ENCODE results near the gene AP4M1.
A peak's percentile ranks its signal among the peaks of the same experiment; 100 is the strongest.

Gene AP4M1, protein sequence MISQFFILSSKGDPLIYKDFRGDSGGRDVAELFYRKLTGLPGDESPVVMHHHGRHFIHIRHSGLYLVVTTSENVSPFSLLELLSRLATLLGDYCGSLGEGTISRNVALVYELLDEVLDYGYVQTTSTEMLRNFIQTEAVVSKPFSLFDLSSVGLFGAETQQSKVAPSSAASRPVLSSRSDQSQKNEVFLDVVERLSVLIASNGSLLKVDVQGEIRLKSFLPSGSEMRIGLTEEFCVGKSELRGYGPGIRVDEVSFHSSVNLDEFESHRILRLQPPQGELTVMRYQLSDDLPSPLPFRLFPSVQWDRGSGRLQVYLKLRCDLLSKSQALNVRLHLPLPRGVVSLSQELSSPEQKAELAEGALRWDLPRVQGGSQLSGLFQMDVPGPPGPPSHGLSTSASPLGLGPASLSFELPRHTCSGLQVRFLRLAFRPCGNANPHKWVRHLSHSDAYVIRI

DNA sequence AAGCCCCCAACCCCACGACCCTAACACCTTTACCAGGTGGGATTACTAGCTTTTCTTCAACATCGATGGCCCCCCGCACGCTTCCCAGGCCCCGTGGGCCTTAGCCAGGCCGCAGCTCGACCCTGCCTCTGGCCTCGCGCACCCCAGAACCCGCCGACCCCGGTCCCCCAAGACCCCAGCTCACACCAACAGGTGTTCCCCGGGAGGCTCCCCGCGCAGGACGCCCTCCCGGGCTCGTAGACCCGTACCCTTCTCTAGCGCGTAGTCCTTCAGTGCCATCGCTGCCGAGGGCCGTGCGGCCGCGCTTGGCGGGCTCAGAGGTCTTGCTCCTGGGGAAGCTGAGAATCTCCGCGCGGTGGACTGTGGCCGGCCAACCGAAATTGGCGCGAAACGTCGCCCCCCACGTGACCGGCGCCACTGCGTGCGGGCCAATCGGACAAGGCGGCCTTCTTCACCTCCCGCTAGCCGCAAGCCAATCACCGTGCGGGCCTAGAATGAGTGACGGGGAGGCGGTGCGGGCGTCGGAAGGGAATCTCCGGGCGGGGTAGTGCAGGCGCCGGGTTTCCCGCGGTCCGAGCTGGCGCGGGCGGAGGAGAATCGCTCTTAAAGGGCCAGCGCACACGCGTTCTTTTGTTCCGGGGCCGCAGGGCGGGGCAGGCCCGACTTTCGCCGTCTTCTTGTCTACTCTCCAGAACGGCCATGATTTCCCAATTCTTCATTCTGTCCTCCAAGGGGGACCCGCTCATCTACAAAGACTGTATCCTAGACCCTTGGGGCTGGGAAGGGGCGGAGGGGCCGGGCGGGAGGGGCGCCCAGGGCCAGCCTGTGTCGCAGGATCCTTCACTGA lies at the start of gene AP4M1, which contains the start of gene MCM7:
Gene AP4M1, plus strand, starts transcription at position 628 of the 847 bp plus-strand sequence. Its CDS starts 72 bp downstream, at position 700.
Gene MCM7, minus strand, starts transcription at position 382 of the 847 bp plus-strand sequence. Its CDS starts 103 bp downstream, at position 279.
- DNase-seq: peak; percentile 99

- DNase-seq: peak; percentile 70
Observed at GRCh38 chr7:100053215-100053614, 48.2 kb upstream of the AP4M1 start.

DNA sequence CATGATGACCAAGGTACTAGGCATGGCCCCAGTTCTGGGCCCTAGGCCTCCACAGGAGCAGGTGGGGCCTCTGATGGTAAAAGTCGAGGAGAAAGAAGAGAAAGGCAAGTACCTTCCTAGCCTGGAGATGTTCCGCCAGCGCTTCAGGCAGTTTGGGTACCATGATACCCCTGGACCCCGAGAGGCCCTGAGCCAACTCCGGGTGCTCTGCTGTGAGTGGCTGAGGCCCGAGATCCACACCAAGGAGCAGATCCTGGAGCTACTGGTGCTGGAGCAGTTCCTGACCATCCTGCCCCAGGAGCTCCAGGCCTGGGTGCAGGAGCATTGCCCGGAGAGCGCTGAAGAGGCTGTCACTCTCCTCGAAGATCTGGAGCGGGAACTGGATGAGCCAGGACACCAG lies 44.4 kb upstream of the AP4M1 start:
- DNase-seq: no peak

DNA sequence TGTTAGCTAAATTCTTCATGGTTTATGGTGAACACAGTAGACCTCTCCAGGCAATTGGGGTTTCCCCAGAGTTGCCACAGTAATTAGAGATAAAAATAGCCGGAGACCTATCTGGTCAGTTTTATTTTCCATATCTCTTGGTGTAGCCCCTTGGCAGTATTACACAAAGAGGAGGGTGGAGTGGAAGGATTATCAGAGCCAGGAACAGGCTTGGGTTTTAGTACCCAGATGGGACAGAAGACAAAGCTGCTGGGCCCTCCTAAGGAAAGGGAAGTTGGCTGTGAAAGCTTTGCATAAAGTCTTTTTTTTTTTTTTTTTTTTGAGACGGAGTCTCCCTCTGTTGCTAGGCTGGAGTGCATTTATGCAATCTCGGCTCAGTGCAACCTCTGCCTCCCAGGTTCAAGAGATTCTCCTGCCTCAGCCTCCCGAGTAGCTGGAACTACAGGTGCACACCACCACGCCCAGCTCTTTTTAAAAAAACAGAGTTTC lies 42.1 kb upstream of the AP4M1 start:
- DNase-seq: no peak

GRCh38 chr7:100061518-100062193 lies 39.8 kb upstream of the AP4M1 start:
- no peak for DNase-seq

GRCh38 chr7:100063376-100063775 lies 38.1 kb upstream of the AP4M1 start:
- DNase-seq: no peak

- no peak for DNase-seq
Observed at GRCh38 chr7:100064162-100064561, 37.3 kb upstream of the AP4M1 start.

GRCh38 chr7:100065452-100066186 lies 35.8 kb upstream of the AP4M1 start:
- DNase-seq: no peak

DNA sequence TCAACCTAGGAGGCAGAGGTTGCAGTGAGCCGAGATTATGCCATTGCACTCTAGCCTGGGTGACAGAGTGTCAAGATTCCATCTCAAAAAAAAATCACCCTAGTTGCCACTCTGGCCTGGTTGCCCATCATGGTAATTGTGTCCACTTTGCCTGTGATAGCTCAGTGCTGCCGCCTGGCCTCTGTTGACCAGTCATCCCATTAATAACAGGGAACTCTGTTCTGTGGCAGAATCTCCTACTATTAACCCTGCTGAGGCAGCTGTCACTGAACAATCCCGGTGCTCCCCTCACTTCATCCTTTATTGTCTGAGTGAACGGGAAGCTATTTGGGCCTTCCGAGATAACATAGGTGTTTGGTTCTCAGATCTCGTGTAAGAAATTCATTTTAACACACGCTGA lies 34.5 kb upstream of the AP4M1 start:
- DNase-seq: peak; percentile 27

DNA sequence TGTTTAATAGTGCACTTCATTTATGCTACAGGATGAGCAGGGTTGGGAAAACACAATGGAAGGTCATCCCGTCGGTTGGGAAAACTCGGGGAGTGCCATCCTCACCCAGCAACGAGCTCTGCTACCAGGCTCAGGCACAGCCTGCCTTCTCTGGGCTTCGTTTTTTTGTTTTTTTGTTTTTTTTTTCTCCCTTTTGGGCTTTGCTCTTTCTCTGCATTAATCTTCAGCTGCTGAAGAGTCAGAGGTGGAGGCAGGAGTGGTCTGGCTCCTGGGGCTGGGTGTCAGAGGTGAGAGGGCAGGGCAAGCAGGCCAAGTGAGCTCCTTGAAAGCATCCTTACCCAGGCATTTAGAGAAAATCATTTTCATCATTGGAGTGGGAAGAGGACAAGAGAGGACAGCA lies 31.5 kb upstream of the AP4M1 start:
- DNase-seq: no peak

DNA sequence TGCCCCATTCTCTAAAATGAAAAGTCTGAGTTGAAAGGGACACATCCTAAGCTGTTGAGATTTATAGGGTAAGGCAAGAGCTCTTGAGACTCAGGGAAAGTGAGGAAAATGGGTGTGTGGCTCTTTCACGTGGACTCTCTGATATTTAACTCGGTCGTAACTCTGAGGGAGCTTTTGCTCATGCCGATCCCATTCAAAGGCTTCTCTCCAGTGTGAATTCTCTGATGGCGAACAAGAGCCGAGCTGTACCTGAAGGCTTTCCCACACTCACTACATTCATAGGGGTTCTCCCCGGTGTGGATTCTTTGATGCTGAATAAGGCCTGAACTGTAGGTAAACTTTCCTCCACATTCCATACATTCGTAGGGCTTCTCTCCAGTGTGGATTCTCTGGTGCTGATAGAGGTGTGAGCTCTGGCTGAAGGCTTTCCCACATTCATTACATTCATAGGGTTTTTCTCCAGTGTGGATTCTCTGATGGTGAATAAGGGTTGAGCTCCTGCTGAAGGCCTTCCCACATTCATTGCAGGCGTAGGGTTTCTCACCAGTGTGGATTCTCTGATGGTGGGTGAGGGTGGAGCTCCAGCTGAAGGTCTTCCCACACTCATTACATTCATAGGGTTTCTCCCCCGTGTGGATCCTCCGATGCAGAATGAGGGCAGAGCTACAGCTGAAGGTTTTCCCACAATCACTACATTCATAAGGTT lies 30.3 kb upstream of the AP4M1 start:
- DNase-seq: no peak

DNA sequence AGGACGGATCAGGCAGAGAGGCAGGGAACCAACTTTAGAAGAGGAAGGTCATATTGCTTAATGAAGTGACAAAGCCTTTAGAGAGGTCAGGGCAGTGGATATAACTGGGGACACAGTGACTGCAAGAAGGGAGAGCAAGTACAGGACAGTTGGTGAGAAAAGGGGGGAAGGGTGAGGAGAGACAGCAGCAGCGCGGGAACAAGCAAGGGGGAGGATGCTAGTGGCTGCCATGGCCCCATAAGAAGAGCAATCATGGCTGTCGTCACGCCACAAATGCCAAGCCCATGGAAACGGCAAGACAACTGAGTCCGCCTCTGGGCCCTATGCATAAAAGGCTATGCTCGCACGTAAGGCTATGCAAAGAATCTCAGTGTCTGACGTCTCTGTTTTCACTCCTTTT lies 29.0 kb upstream of the AP4M1 start:
- no peak for DNase-seq

- no peak for DNase-seq
Observed at GRCh38 chr7:100074841-100075240, 26.6 kb upstream of the AP4M1 start.

DNA sequence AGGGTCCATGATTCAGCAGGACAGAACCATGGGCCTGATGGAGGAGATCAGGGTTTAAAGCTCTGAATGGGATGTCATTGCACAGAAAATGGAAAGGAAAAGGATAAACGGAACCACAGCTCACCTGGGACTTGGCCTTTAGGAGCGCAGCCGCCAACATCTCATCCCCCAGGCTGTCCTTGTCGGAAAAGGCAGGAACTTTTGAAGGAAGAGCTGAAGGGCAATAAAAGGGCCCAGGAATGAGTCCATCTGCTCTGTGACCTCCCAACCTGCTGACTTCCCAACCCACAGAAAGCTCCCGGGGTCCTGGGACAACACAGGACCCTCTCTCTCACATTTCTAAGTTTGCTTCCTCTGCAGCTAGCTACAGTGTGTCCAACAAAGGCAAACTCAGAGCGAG lies 26.0 kb upstream of the AP4M1 start:
- DNase-seq: no peak

DNA sequence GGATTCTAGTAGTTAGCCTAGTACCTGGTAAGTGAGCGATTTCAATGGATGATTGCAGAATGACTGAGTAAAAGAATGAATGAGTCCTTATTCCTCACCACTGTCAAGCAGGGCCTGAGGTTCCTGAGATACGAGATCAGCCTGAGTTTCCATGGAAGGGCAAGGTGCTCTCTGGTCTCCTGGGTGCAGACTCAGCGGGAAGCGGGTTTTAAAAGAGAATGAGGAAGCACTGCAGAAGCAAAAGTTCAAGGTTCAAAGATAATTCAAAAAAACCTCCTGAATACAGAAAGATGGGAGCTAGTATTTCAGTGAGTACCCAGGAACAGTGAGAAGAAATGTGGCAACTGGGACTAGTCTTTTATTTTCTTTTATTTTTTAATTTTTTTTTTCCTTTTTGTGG lies 24.2 kb upstream of the AP4M1 start:
- DNase-seq: no peak

- DNase-seq: no peak
Observed at GRCh38 chr7:100079024-100079560, 22.4 kb upstream of the AP4M1 start.

DNA sequence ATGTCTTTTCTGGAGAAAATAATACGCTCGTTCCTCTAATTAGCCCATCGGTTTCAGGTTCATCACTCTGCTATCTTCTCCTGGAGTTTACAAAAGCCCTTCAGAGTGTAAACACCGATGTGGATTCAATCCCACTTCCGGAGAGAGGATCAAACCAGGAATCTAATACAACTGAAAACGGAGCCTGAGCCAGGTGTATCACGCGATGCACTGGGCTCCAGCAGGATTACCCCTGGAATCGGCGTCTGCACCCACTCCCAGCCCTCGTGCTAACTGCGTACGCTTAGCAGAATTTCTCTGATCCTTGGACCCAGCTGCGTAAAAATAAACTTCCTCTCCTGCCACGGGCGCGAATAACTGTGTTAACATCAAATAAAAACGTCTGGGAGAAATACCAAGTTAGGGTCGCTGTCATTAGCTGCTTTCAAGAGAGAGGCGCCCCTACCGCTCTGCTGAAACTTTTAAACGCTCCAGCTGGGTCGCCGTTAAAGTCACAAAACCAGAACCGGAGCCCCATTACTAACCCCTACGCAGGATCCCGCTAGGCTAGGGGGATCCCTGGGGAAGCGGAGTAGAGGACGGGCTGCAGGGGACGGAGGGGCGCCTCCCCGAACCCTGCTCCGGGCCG lies 20.4 kb upstream of the AP4M1 start:
- DNase-seq: peak; percentile 73

DNA sequence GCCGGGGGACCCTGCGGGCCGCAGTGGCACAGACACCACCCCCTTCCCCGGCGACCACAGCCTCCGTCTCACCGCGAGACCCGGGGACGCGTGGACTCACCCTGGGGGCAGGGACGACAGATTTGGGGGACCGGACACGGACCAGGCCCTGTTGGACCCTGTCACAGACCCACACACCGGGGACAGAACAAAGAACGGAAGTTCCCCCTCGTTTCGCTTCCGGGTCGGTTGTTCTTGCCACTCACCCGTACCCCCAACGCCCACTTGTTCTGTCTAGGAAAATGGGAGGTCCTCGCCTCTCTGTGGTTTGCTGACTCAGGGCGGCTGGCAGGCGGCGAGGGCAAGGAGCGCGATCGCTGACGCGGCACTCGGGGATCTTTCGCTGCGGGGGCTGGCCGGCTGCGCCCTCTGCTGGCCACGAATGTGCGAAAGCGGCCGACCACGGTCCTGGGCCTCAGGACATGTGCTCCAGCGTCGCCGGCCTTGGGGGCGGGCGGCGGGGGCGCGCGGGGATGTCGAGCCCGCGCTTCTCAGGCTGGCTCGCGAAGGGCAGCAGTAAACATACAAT lies 19.8 kb upstream of the AP4M1 start, which contains the start of gene ZNF3:
Gene ZNF3, minus strand, starts transcription at position 189 of the 568 bp plus-strand sequence. CDS start 4,366 bp downstream, outside the sequence.
- peak; percentile 99 for DNase-seq

DNA sequence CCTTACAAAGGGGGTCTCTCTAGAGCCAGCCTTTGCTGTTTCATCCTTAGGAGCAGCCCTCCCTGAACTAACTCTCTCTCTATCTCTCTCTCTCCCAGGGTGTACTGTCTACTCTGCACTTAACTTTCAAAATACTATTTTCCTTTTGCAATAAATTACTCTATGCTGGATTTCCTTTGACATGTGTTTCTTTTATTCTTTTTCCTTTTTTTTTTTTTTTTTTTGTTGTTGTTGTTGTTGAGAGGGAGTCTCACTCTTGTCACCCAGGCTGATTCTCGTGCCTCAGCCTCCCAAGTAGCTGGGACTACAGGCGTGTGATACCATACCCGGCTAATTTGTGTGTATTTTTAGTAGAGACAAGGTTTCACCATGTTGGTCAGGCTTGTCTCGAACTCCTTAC lies 18.5 kb upstream of the AP4M1 start:
- no peak for DNase-seq

DNA sequence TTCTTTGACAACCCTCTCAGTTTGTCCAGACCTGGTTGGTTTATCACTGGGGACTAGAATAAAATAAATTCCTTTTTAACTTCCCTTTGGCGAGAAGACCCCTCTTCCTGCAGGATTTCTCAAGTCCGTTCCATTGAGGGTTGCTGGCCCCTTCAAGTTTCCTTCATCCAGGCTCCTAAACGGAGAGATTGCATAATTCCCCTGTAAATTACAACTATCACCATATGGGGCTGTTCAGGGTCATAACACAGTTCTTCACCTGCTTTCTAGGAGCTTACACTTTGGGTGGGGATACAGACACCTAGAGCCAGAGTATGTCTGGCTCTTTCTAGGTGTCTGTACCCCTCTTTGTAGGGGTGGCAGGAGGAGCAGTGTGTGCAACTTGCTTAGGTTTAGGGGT lies 15.9 kb upstream of the AP4M1 start:
- no peak for DNase-seq

All from NCI-H146 (cell line).